Measurements from ENCODE around the gene PPP2R3B.

GRCh38 chrX:369563-370101, 17.1 kb downstream of the PPP2R3B start:
- TF ChIP-seq, protein P1, sequence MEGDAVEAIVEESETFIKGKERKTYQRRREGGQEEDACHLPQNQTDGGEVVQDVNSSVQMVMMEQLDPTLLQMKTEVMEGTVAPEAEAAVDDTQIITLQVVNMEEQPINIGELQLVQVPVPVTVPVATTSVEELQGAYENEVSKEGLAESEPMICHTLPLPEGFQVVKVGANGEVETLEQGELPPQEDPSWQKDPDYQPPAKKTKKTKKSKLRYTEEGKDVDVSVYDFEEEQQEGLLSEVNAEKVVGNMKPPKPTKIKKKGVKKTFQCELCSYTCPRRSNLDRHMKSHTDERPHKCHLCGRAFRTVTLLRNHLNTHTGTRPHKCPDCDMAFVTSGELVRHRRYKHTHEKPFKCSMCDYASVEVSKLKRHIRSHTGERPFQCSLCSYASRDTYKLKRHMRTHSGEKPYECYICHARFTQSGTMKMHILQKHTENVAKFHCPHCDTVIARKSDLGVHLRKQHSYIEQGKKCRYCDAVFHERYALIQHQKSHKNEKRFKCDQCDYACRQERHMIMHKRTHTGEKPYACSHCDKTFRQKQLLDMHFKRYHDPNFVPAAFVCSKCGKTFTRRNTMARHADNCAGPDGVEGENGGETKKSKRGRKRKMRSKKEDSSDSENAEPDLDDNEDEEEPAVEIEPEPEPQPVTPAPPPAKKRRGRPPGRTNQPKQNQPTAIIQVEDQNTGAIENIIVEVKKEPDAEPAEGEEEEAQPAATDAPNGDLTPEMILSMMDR (IDR thresholded peaks at IDR 0.05) = no peak
- no peak for TF ChIP-seq POLR2A (IDR thresholded peaks at IDR 0.05)
